Neural progenitor cell (in vitro differentiated cells): ENCODE data around the gene MAST2.

Source experiments
- EZH2 ChIP-seq: fragments of 200-600 bp; sonication (generic); IDR thresholded peaks from 2 replicates; pipeline ENCODE4 v1.6.1; 2017; ENCODE audit warnings: antibody characterized with exemption, mild to moderate bottlenecking, moderate library complexity
- EZH2phosphoT487 ChIP-seq: fragments of 200-600 bp; sonication (generic); IDR thresholded peaks from 2 replicates; pipeline ENCODE4 v1.6.1; 2017; ENCODE audit warnings: antibody characterized with exemption
- TF ChIP-seq, protein P1 (sequence below): fragments of 200-600 bp; sonication (generic); IDR thresholded peaks from 2 replicates; pipeline ENCODE4 v1.5.1; 2017; ENCODE audit warnings: antibody characterized with exemption, mild to moderate bottlenecking

DNA sequence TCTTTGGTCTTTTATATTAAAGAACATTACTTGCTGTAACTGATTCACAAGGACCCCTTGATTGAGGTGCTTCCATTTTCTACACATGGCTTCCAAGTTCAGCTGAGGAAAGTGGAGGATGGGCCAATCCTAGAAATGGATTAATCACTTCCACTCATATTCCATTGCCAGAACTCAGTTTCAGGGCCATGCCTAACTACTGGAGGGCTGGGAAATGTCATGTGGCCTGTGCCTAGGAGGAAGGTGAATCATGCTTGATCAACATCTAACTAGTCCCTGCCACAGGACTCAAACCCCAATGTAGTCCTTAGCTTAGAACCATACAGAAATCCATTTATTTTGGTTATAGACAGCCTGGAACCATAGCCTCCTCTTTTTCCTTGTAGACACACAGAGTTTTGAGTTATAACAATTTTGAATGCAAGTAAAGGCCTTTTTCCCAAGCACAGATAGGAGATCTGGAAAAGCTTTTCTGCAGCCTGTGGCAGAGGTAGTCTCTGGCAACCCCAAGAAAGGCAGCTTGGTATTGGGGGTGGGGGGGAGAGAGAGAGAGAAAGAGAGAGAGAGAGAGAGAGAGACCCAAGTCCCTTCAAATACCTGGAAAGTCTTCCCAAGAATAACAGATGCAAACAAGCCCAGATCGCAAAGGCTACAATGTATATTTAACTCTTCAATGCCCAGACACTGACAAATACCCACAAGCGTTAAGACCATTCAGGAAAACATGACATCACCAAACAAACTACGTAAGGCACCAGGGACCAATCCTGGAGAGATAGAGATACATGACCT lies 12.5 kb downstream of the MAST2 start:
- TF ChIP-seq, protein P1, sequence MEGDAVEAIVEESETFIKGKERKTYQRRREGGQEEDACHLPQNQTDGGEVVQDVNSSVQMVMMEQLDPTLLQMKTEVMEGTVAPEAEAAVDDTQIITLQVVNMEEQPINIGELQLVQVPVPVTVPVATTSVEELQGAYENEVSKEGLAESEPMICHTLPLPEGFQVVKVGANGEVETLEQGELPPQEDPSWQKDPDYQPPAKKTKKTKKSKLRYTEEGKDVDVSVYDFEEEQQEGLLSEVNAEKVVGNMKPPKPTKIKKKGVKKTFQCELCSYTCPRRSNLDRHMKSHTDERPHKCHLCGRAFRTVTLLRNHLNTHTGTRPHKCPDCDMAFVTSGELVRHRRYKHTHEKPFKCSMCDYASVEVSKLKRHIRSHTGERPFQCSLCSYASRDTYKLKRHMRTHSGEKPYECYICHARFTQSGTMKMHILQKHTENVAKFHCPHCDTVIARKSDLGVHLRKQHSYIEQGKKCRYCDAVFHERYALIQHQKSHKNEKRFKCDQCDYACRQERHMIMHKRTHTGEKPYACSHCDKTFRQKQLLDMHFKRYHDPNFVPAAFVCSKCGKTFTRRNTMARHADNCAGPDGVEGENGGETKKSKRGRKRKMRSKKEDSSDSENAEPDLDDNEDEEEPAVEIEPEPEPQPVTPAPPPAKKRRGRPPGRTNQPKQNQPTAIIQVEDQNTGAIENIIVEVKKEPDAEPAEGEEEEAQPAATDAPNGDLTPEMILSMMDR = no peak
- no peak for TF ChIP-seq EZH2
- no peak for TF ChIP-seq EZH2phosphoT487
